ENCODE results near the gene CSF2RB. TPM values are rescaled to one million over a fixed set of nuclear protein-coding genes. Genes with fewer than 3 reads are reported as not detected.

CSF2RB gene
- total RNA-seq, 1 experiment from 2014 or later = not detected

GRCh38 chr22:36884349-36885158 is 28.9 kb upstream of the CSF2RB start:
- TF ChIP-seq, protein P1, sequence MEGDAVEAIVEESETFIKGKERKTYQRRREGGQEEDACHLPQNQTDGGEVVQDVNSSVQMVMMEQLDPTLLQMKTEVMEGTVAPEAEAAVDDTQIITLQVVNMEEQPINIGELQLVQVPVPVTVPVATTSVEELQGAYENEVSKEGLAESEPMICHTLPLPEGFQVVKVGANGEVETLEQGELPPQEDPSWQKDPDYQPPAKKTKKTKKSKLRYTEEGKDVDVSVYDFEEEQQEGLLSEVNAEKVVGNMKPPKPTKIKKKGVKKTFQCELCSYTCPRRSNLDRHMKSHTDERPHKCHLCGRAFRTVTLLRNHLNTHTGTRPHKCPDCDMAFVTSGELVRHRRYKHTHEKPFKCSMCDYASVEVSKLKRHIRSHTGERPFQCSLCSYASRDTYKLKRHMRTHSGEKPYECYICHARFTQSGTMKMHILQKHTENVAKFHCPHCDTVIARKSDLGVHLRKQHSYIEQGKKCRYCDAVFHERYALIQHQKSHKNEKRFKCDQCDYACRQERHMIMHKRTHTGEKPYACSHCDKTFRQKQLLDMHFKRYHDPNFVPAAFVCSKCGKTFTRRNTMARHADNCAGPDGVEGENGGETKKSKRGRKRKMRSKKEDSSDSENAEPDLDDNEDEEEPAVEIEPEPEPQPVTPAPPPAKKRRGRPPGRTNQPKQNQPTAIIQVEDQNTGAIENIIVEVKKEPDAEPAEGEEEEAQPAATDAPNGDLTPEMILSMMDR (IDR thresholded peaks at IDR 0.05; ENCODE audit: unreplicated experiment) = no peak
- Mint-ChIP-seq H3K27me3 (ENCODE audit: unreplicated experiment) (peaks cover 58% of the 10 kb centered on the region), H3K36me3 (ENCODE audit: insufficient read depth, unreplicated experiment) (no peaks in the 10 kb centered on the region), H3K27ac (ENCODE audit: unreplicated experiment) (no peak overlapping the region), H3K4me3 (ENCODE audit: low read depth, unreplicated experiment) (no peak overlapping the region), H3K9me3 (ENCODE audit: low read depth, unreplicated experiment) (peaks cover 6% of the 10 kb centered on the region), H3K4me1 (ENCODE audit: low read depth, unreplicated experiment) (no peaks in the 10 kb centered on the region)
- intact Hi-C loops (cut with micrococcal nuclease; ENCODE audit: unreplicated experiment) = no loop called here
- no TSS peak for BruUV-seq (replicated peaks)
- no peak for DNase-seq
- CTCF ChIA-PET = interaction anchor here (0.7 to 1.3 kb wide), 2 partner anchors 8 to 647 kb away, joined by 4 to 6 read pairs; no protein-coding TSS in a partner anchor

DNA sequence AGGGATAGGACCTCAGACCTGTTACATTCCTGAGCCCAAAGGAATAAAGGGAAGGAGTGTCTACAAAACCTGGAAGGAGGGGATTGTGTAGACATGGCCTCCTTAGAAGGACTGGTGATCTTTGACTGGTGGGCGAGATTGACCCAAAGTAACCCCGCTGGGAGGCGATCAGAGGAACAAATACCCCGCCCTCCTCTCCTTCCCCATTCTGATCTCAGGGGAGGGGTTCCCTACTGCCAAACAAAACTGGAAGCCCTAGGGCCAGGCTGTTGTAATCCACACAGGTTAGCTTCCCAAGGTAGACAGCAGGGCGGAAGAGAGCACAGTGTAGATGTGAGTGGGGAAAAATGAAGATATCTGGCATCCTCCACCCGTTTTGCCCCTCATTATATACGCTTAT is 28.0 kb upstream of the CSF2RB start:
- no TSS peak for BruUV-seq (replicated peaks)
- intact Hi-C loops (cut with micrococcal nuclease; ENCODE audit: unreplicated experiment) = no loop called here
- no peak overlapping the region for H3K4me3 Mint-ChIP-seq (ENCODE audit: low read depth, unreplicated experiment)
- DNase-seq = no peak
- CTCF ChIA-PET = no interaction called here
- H3K27me3 Mint-ChIP-seq (ENCODE audit: unreplicated experiment) = peaks cover 48% of the 10 kb centered on the region
- H3K27ac Mint-ChIP-seq (ENCODE audit: unreplicated experiment) = no peak overlapping the region
- no peaks in the 10 kb centered on the region for H3K36me3 Mint-ChIP-seq (ENCODE audit: insufficient read depth, unreplicated experiment)
- no peaks in the 10 kb centered on the region for H3K4me1 Mint-ChIP-seq (ENCODE audit: low read depth, unreplicated experiment)
- TF ChIP-seq, protein P1 (IDR thresholded peaks at IDR 0.05; ENCODE audit: unreplicated experiment) = no peak
- peaks cover 6% of the 10 kb centered on the region for H3K9me3 Mint-ChIP-seq (ENCODE audit: low read depth, unreplicated experiment)

DNA sequence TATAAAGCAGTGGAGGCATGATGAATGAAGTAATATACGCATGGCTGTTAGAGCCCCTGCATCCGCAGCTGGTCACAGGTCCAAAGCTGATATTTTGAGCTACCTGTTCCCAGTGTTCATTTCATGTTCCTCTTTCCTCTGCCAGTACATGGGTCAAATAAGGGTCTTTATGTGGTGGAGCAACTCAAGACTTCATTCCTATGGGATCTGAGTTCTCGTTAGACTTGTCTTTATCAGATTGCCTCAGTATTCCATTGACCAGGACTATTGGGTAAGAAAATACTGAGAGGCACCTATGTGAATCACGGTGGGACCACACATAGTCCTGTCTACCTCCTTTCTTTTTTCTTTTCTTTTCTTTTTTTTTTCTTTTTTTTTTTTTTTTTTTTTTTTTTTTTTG is 27.4 kb upstream of the CSF2RB start:
- Mint-ChIP-seq H3K27ac (ENCODE audit: unreplicated experiment) (no peak overlapping the region), H3K27me3 (ENCODE audit: unreplicated experiment) (peaks cover 43% of the 10 kb centered on the region), H3K4me3 (ENCODE audit: low read depth, unreplicated experiment) (no peak overlapping the region), H3K36me3 (ENCODE audit: insufficient read depth, unreplicated experiment) (no peaks in the 10 kb centered on the region), H3K9me3 (ENCODE audit: low read depth, unreplicated experiment) (peaks cover 4% of the 10 kb centered on the region), H3K4me1 (ENCODE audit: low read depth, unreplicated experiment) (no peaks in the 10 kb centered on the region)
- DNase-seq = no peak
- CTCF ChIA-PET = interaction anchor here (0.6 kb wide), 1 partner anchor 848 kb away, joined by 7 read pairs; no protein-coding TSS in a partner anchor
- BruUV-seq (replicated peaks) = no TSS peak
- intact Hi-C loops (cut with micrococcal nuclease; ENCODE audit: unreplicated experiment) = no loop called here
- TF ChIP-seq, protein P1 (IDR thresholded peaks at IDR 0.05; ENCODE audit: unreplicated experiment) = no peak

DNA sequence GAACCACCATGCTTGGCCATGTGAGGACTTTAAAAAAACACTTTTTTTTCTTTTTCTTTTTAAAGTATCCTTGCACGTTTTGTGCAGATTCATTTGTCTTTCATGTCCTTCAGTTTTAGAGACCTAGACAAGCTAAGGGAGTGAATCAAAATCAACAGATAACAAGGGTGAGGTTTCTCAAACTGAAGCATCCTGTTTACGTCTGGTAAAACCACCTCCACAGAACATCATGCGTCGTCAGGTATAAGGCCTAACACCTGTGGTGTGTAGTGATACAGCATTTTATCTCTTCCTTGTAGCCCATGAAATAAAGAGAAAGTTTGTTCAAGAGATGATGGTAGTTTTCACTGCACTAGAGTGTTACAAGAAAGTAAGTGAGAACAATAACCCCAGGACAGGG is 26.3 kb upstream of the CSF2RB start:
- Mint-ChIP-seq H3K9me3 (ENCODE audit: low read depth, unreplicated experiment) (no peaks in the 10 kb centered on the region), H3K4me1 (ENCODE audit: low read depth, unreplicated experiment) (no peaks in the 10 kb centered on the region), H3K27ac (ENCODE audit: unreplicated experiment) (no peak overlapping the region), H3K36me3 (ENCODE audit: insufficient read depth, unreplicated experiment) (no peaks in the 10 kb centered on the region), H3K27me3 (ENCODE audit: unreplicated experiment) (peaks cover 38% of the 10 kb centered on the region), H3K4me3 (ENCODE audit: low read depth, unreplicated experiment) (no peak overlapping the region)
- no TSS peak for BruUV-seq (replicated peaks)
- TF ChIP-seq, protein P1 (IDR thresholded peaks at IDR 0.05; ENCODE audit: unreplicated experiment) = no peak
- intact Hi-C loops (cut with micrococcal nuclease; ENCODE audit: unreplicated experiment) = no loop called here
- CTCF ChIA-PET = no interaction called here
- no peak for DNase-seq
